ENCODE data around the gene UGT2A1. TPM values are rescaled to one million over a fixed set of nuclear protein-coding genes. Genes with fewer than 3 reads are reported as not detected.
"Not testable (repeated sequence)": the region's sequence is repeated elsewhere in the genome, so short reads cannot be mapped to it uniquely, and the experiment has no call there.

UGT2A1 gene
- not detected in 2 replicates for total RNA-seq
- polyA plus RNA-seq (2012): 0.16 TPM

GRCh38 chr4:69653147-69653546 lies at the start of gene UGT2A1:
Gene UGT2A1, minus strand, starts transcription at chr4:69653247. Its CDS starts 5,603 bp downstream, at chr4:69647644.
- no peak for DNase-seq (ENCODE audit: low read depth)

DNA sequence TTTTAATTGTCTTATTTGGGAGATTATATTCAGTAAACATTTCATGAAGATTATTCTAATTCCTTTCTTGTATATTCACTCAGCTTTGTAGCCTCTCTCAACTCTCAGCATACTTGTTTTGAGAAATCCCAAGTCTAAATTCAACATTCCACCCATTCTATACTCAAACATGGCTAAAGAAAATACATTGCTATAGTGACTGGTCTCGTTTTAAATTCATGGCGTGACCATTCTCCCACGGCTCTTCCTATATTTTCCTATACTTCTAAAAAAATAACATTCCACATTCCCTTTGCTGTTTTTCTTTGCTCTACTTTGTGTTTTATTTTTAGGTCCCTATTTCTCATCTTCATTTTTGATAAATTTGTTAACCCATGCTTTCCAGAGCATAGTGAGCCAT lies 49.2 kb upstream of the UGT2A1 start:
- DNase-seq (ENCODE audit: low read depth): no peak

DNA sequence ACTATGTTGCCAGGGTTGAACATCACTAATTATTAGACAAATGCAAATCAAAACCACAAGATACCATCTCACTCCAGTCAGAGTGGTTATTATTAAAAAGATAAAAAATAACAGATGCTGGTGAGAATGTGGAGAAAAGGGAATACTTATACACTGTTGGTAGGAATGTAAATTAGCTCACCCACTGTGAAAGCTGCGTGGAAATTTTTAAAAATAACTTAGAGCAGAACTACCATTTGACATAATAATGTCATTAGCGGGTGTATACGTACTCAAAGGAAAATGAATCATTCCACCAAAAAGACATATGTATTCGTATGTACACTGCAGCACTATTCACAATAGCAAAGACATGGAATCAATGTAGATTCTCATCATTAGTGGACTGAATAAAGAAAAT lies 48.6 kb upstream of the UGT2A1 start:
- no peak for DNase-seq (ENCODE audit: low read depth)

DNA sequence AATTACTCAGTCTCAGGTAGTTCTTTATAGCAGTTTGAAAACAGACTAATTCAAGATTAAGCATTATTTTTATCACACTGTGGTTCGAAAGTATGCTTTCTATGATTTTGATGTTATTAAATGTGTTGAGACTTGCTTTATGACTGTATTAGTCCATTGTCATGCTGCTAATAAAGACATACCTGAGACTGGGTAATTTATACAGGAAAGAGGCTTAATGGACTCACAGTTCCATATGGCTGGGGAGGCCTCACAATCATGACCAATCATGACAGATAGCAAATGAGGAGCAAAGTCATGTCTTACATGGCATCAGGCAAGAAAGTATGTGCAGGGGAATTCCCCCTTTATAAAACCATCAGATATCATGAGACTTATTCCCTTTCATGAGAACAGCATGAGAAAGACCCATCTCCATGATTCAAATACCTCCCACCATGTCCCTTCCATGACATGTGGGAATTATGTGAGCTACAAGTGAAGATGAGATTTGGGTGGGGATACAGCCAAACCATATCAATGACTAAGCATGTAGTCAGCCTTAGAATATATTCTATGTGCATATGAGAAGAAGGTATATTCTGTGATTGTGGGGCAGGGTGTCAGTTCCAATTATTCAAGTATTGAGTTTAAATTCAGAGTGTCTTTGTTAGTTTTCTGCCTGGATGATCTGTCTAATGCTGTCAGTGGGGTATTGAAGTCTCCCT lies 44.6 kb upstream of the UGT2A1 start:
- no peak for DNase-seq (ENCODE audit: low read depth)

DNA sequence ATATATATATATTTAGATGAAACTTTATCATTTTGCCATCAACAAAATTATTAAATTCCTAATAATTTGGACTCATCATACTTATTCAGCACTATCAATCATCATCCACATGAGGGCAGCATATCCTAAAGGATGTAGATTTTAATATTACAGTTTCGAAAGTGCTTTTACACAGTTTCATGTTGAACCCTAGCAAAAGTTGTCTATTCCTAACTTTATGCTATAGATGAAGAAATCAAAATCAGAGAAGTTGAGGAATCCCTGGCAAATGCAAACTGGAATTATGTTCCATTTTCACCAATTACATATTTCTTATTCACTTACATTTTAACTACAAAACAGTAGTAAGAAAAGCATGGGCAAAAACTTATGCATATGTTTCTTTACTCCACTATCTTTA lies 36.6 kb upstream of the UGT2A1 start:
- peak; percentile 66 for DNase-seq (ENCODE audit: low read depth)

DNA sequence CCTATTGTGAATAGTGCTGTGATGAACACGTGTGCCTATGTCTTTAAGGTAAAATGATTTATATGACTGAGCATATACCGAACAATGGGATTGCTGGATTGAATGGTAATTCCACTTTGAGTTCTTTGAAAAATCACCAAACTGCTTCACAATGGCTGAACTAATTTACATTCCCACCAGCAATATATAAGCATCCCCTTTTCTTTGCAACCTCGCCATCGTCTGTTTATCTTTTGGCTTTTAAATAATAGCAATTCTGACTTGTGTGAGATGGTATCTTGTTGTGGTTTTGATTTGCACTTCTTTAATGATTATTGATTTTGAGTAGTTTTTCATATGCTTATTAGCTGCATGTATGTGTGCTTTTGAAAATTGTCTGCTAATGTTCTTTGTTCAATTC lies 31.8 kb upstream of the UGT2A1 start:
- DNase-seq (ENCODE audit: low read depth): no peak

DNA sequence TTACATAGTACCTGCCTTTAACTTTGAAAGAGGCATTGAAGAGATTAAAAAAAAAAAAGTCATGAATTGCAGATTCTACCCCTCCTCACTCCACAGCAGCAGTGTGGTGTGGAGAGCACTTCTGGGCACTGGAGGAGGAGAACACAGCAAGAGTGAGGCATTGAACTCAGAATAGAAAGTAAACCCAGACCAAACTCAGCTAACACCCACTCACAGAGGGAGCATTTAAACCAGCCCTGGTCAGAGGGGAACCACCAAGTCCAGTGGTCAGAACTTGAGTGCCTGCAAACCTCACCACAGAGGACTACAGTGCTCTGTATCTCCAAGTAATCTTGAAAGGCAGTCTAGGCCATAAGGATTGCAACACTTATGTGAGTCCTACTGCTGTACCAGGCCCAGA lies 15.6 kb upstream of the UGT2A1 start:
- peak; percentile 52 for DNase-seq (ENCODE audit: low read depth)

DNA sequence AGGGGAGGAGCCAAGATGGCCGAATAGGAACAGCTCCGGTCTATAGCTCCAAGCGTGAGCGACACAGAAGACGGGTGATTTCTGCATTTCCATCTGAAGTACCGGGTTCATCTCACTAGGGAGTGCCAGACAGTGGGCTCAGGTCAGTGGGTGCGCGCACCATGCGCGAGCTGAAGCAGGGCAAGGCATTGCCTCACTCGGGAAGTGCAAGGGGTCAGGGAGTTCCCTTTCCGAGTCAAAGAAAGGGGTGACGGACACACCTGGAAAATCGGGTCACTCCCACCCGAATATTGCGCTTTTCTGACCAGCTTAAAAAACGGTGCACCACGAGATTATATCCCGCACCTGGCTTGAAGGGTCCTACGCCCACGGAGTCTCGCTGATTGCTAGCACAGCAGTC lies 11.0 kb upstream of the UGT2A1 start:
- DNase-seq (ENCODE audit: low read depth): not testable (repeated sequence)

- not testable (repeated sequence) for DNase-seq (ENCODE audit: low read depth)
These were observed 8.2 kb upstream of the UGT2A1 start for GRCh38 chr4:69661130-69661803.

GRCh38 chr4:69658133-69658532 lies 5.1 kb upstream of the UGT2A1 start:
- DNase-seq (ENCODE audit: low read depth): no peak

- DNase-seq (ENCODE audit: low read depth): no peak
These were observed 3.7 kb upstream of the UGT2A1 start for GRCh38 chr4:69656653-69657158.

DNA sequence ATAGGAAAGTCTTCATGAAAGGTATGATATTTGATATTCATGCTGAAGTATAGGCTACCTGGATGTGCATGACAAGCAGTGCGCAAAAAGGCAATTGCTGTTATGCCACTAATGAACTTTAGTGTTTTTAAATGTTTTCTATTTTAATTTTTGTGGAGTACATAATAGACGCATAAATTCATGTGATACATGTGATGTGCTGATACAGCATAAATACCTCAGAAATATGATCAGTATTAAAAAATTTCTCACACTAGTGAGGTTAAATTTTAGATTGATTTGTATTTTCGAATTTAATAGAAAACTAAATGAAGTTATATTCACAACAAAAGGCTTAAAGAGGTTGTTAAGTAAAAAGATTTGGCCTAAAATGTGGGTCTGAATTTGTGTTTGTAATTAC lies 2.2 kb downstream of the UGT2A1 start:
- no peak for DNase-seq (ENCODE audit: low read depth)

GRCh38 chr4:69649629-69650028 lies 3.4 kb downstream of the UGT2A1 start:
- no peak for DNase-seq (ENCODE audit: low read depth)

DNA sequence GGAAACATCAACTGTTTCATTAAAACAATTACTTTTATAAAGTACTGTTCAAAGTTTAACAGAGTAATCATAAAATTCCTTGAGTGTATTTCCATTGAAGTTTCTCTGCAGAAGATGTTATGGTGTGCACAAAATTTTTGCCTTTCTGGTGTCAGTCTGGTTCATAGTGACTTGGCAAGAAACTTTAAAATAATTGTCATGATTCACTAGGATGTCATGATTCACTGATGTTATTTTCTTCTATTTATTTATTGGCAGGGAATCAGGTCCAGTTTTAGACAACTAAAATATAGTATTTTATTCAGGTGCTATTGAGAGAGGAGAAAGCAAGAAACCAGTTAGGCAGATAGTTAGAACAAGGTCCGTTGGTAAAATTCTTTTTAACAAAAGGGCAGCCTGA lies 3.8 kb downstream of the UGT2A1 start:
- no peak for DNase-seq (ENCODE audit: low read depth)

DNA sequence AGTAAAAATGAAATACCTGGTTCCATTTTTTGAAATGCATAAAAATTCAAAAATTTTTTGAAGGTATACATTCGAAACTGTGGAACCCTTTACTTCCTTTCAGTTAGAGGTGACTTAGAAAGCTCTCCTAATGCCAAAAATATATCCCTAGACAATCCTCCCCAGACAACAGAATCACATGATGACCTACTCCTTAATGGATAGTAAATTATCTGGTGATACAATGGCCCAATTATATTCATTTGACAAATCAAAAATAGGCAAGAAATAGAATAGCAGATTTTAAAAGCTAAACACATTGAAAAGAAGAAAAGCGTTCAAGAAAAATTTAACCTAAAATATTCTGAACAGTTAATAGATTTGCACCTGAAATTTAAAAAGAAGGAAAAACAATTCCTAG lies 10.1 kb downstream of the UGT2A1 start:
- no peak for DNase-seq (ENCODE audit: low read depth)

GRCh38 chr4:69640289-69640688 lies 12.8 kb downstream of the UGT2A1 start:
- no peak for DNase-seq (ENCODE audit: low read depth)

- no peak for DNase-seq (ENCODE audit: low read depth)
These were observed 13.5 kb downstream of the UGT2A1 start, which contains the start of gene UGT2A2 for GRCh38 chr4:69639542-69639941. Gene UGT2A2, minus strand, starts transcription at chr4:69639642. Its CDS starts 2 bp downstream, at chr4:69639640.

DNA sequence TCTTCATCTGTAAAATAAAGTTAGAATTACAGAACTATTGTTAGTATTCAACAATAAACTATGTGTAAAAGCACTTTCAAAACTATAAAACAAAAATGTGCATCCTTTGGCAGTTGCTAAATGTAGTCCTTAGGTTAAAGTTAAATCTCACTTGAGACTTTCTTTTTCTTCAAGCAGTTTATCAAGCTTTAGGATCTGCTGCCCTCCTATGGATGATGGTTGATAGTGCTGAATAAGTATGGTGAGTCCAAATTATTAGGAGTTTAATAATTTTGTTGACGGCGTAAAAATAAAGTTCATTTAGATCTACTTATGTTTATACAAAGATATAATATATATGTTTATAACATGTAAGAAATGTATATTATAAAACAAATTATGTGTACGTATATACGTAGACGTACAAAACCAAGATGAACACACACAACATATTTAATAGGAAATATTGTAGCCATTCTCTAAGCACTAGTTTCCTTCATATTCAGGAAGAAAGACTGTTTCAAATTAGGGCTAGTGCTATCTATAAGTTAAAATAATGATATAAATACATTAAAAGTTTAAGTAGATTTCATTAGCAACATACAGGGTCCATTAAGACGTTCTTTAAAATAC lies 35.9 kb downstream of the UGT2A1 start:
- peak; percentile 83 for DNase-seq (ENCODE audit: low read depth)

DNA sequence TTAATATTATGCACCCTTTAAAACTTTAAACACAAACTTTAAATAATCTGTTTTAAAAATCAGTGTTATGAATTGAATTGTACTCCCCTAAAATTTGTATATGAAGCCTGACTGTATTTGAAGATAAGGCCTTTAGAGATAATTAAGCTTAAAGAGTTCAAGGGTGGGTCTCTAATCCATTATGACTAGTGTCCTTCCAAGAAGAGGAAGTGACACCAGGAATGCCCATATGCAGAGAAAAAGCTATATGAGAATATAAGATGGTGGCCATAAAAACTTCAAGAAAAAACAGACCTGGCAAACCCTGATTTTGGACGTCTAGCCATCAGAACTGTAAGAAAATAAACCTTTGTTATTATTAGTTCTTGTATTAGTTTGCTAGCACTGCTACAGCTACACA lies 42.6 kb downstream of the UGT2A1 start:
- DNase-seq (ENCODE audit: low read depth): no peak

DNA sequence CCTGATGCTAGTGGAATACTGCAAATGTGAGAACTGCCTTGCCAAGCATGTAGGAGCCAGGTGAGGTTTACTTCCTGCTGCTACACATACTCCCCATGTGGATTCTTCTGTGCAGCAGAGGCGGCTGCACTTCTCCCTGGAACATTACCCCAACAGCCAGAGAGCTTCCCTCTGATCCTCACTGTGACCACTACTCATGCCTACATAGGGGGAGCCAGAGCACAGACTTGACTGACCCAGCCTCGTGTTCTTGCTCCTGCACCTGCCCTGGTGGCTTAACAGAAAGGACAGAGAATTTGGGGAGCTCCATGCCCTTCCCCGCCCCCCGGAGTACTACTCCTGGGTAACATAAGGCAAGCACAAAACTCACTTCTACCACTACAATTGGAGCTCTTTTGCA lies 52.0 kb downstream of the UGT2A1 start:
- DNase-seq (ENCODE audit: low read depth): no peak

GRCh38 chr4:69600013-69600412 lies 53.0 kb downstream of the UGT2A1 start:
- no peak for DNase-seq (ENCODE audit: low read depth)

DNA sequence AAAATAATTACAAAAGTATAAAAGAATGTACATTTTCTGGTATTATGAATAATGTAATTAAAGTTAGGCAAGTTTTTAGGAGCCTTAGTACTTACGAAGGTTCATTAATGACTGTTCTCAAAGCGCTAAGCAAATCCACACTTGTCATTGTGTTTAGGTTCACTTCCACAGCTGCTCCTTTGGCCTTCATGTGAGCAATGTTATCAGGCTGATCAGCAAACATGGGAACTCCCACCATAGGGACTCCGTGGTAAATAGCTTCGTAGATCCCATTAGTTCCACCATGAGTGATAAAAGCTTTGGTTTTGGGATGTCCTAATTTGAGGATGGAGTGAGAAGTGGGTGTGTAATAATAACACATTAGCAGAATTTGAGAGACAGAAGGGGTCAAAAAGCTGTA lies 58.7 kb downstream of the UGT2A1 start:
- no peak for DNase-seq (ENCODE audit: low read depth)
